Stimulated activated memory B cell treated with anti-CD40 and anti-IgM and Interleukin-4, amounts not matched to agents 10 μg/mL and 1 μg/mL and 100 μg/mL, for 72 hours (primary cell): ENCODE results near the gene SLC44A1.

ENCODE experiments used
- ATAC-seq: fragments of 150-1000 bp; cut with Tn5 transposase; 2 replicates; pipeline ENCODE4 v1.10.0; 2021
- H3K27ac Mint-ChIP-seq: one replicate; pipeline ENCODE4 v1.8.0; 2022; ENCODE audit warnings: mild to moderate bottlenecking, mixed read lengths
- H3K27me3 Mint-ChIP-seq: one replicate; pipeline ENCODE4 v1.8.0; 2022; ENCODE audit warnings: mixed read lengths
- H3K36me3 Mint-ChIP-seq: one replicate; pipeline ENCODE4 v1.8.0; 2022; ENCODE audit warnings: mixed read lengths
- H3K4me1 Mint-ChIP-seq: one replicate; pipeline ENCODE4 v1.8.0; 2022; ENCODE audit warnings: mixed read lengths
- H3K4me3 Mint-ChIP-seq: one replicate; pipeline ENCODE4 v1.8.0; 2022; ENCODE audit warnings: mild to moderate bottlenecking, moderate library complexity, mixed read lengths
- H3K9me3 Mint-ChIP-seq: one replicate; pipeline ENCODE4 v1.8.0; 2022; ENCODE audit warnings: mixed read lengths

The SLC44A1 gene

GRCh38 chr9:105441616-105442160, 197.2 kb downstream of the SLC44A1 start:
- Mint-ChIP-seq H3K9me3 (no peaks in the 10 kb centered on the region), H3K4me1 (no peaks in the 10 kb centered on the region), H3K4me3 (no peak overlapping the region), H3K36me3 (no peaks in the 10 kb centered on the region), H3K27ac (no peak overlapping the region), H3K27me3 (no peaks in the 10 kb centered on the region)
- no peak for ATAC-seq

GRCh38 chr9:105443121-105443520, 198.7 kb downstream of the SLC44A1 start:
- H3K36me3 Mint-ChIP-seq: no peaks in the 10 kb centered on the region
- no peak overlapping the region for H3K4me3 Mint-ChIP-seq
- H3K27me3 Mint-ChIP-seq: no peaks in the 10 kb centered on the region
- H3K4me1 Mint-ChIP-seq: peaks cover 7% of the 10 kb centered on the region
- H3K9me3 Mint-ChIP-seq: no peaks in the 10 kb centered on the region
- no peak for ATAC-seq
- no peak overlapping the region for H3K27ac Mint-ChIP-seq

GRCh38 chr9:105444130-105444529, 199.7 kb downstream of the SLC44A1 start:
- Mint-ChIP-seq H3K9me3 (no peaks in the 10 kb centered on the region), H3K27ac (no peak overlapping the region), H3K27me3 (no peaks in the 10 kb centered on the region), H3K4me1 (peaks cover 14% of the 10 kb centered on the region), H3K4me3 (no peak overlapping the region), H3K36me3 (no peaks in the 10 kb centered on the region)
- no peak for ATAC-seq

GRCh38 chr9:105445203-105445881, 200.9 kb downstream of the SLC44A1 start:
- Mint-ChIP-seq H3K27me3 (no peaks in the 10 kb centered on the region), H3K4me3 (no peak overlapping the region)

GRCh38 chr9:105447386-105447813, 202.9 kb downstream of the SLC44A1 start:
- no peaks in the 10 kb centered on the region for H3K36me3 Mint-ChIP-seq
- peaks cover 32% of the 10 kb centered on the region for H3K4me1 Mint-ChIP-seq
- H3K27me3 Mint-ChIP-seq: no peaks in the 10 kb centered on the region
- H3K4me3 Mint-ChIP-seq: peak overlapping the region; percentile 96
- no peak for ATAC-seq
- no peaks in the 10 kb centered on the region for H3K9me3 Mint-ChIP-seq
- peak overlapping the region; percentile 84 for H3K27ac Mint-ChIP-seq

More at GRCh38 chr9:105445203-105445881, 200.9 kb downstream of the SLC44A1 start:
- no peak for ATAC-seq
- Mint-ChIP-seq H3K4me1 (peaks cover 19% of the 10 kb centered on the region), H3K27ac (no peak overlapping the region), H3K36me3 (no peaks in the 10 kb centered on the region), H3K9me3 (no peaks in the 10 kb centered on the region)

- no peaks in the 10 kb centered on the region for H3K9me3 Mint-ChIP-seq
- H3K4me1 Mint-ChIP-seq: peaks cover 37% of the 10 kb centered on the region
- H3K4me3 Mint-ChIP-seq: peak within 1 kb of the TSS; percentile 96
- peak; percentile 94 for ATAC-seq
- peak within 1 kb of the TSS; percentile 84 for H3K27ac Mint-ChIP-seq
- no peaks in the 10 kb centered on the region for H3K36me3 Mint-ChIP-seq
- H3K27me3 Mint-ChIP-seq: no peaks in the 10 kb centered on the region
Measured at GRCh38 chr9:105447814-105448812, 203.7 kb downstream of the SLC44A1 start, which contains the start of gene FSD1L. FSD1L (plus strand) TSS chr9:105448034; CDS start chr9:105448221, 187 bp downstream.

- Mint-ChIP-seq H3K4me1 (peaks cover 37% of the 10 kb centered on the region), H3K36me3 (no peaks in the 10 kb centered on the region), H3K9me3 (no peaks in the 10 kb centered on the region), H3K27me3 (no peaks in the 10 kb centered on the region), H3K27ac (peak overlapping the region; percentile 84), H3K4me3 (peak overlapping the region; percentile 96)
- ATAC-seq: no peak
Measured at GRCh38 chr9:105449081-105449480, 204.6 kb downstream of the SLC44A1 start.

GRCh38 chr9:105452185-105452584, 207.7 kb downstream of the SLC44A1 start:
- Mint-ChIP-seq H3K9me3 (no peaks in the 10 kb centered on the region), H3K4me3 (no peak overlapping the region), H3K4me1 (peaks cover 37% of the 10 kb centered on the region), H3K27ac (no peak overlapping the region), H3K36me3 (peaks cover 4% of the 10 kb centered on the region), H3K27me3 (no peaks in the 10 kb centered on the region)
- ATAC-seq: no peak

GRCh38 chr9:105455836-105456475, 211.5 kb downstream of the SLC44A1 start:
- Mint-ChIP-seq H3K9me3 (peaks cover 4% of the 10 kb centered on the region), H3K4me1 (peaks cover 18% of the 10 kb centered on the region), H3K4me3 (no peak overlapping the region), H3K27ac (no peak overlapping the region), H3K36me3 (peaks cover 25% of the 10 kb centered on the region), H3K27me3 (no peaks in the 10 kb centered on the region)
- ATAC-seq: no peak

- peaks cover 2% of the 10 kb centered on the region for H3K4me1 Mint-ChIP-seq
- H3K4me3 Mint-ChIP-seq: no peak overlapping the region
- H3K9me3 Mint-ChIP-seq: peaks cover 4% of the 10 kb centered on the region
- no peak overlapping the region for H3K27ac Mint-ChIP-seq
- no peaks in the 10 kb centered on the region for H3K27me3 Mint-ChIP-seq
- ATAC-seq: no peak
- peaks cover 25% of the 10 kb centered on the region for H3K36me3 Mint-ChIP-seq
Measured at GRCh38 chr9:105457560-105458294, 213.3 kb downstream of the SLC44A1 start.

- H3K27ac Mint-ChIP-seq: no peak overlapping the region
- H3K36me3 Mint-ChIP-seq: peaks cover 25% of the 10 kb centered on the region
- H3K4me3 Mint-ChIP-seq: no peak overlapping the region
- H3K4me1 Mint-ChIP-seq: no peaks in the 10 kb centered on the region
- no peak for ATAC-seq
- H3K9me3 Mint-ChIP-seq: peaks cover 4% of the 10 kb centered on the region
- H3K27me3 Mint-ChIP-seq: no peaks in the 10 kb centered on the region
Measured at GRCh38 chr9:105458404-105458803, 214.0 kb downstream of the SLC44A1 start.

GRCh38 chr9:105459336-105459735, 214.9 kb downstream of the SLC44A1 start:
- Mint-ChIP-seq H3K27me3 (no peaks in the 10 kb centered on the region), H3K4me1 (no peaks in the 10 kb centered on the region), H3K27ac (no peak overlapping the region), H3K36me3 (peaks cover 29% of the 10 kb centered on the region), H3K9me3 (peaks cover 4% of the 10 kb centered on the region), H3K4me3 (no peak overlapping the region)
- no peak for ATAC-seq

- H3K9me3 Mint-ChIP-seq: no peaks in the 10 kb centered on the region
- no peak for ATAC-seq
- H3K27ac Mint-ChIP-seq: no peak overlapping the region
- H3K36me3 Mint-ChIP-seq: peaks cover 51% of the 10 kb centered on the region
- H3K4me1 Mint-ChIP-seq: no peaks in the 10 kb centered on the region
- H3K4me3 Mint-ChIP-seq: no peak overlapping the region
- no peaks in the 10 kb centered on the region for H3K27me3 Mint-ChIP-seq
Measured at GRCh38 chr9:105466898-105467455, 222.5 kb downstream of the SLC44A1 start.

- Mint-ChIP-seq H3K36me3 (peaks cover 51% of the 10 kb centered on the region), H3K27ac (no peak overlapping the region), H3K4me3 (no peak overlapping the region), H3K4me1 (no peaks in the 10 kb centered on the region), H3K27me3 (no peaks in the 10 kb centered on the region), H3K9me3 (no peaks in the 10 kb centered on the region)
- no peak for ATAC-seq
Measured at GRCh38 chr9:105468875-105469274, 224.4 kb downstream of the SLC44A1 start.
